ENCODE data around the gene LRIG1. TPM values are rescaled to one million over a fixed set of nuclear protein-coding genes. Genes with fewer than 3 reads are reported as not detected.

Gene LRIG1
- polyA plus RNA-seq, 3 donors = 15.3 to 105 (median 56.8) TPM

- no peak overlapping the region for H3K27ac ChIP-seq (ENCODE audit: low read depth, low read length)
Observed at GRCh38 chr3:66385066-66385465, 115.8 kb downstream of the LRIG1 start.

- H3K27ac ChIP-seq (ENCODE audit: low read depth, low read length) = no peak overlapping the region
- 93 to 96% (median 94%) methylated on average over 20 of the region's 20 CpGs for WGBS, 3 donors
Observed at GRCh38 chr3:66383998-66384745, 116.7 kb downstream of the LRIG1 start.

- H3K27ac ChIP-seq (ENCODE audit: low read depth, low read length) = no peak overlapping the region
- 94 to 98% (median 97%) methylated on average over 18 of the region's 18 CpGs for WGBS, 3 donors
Observed at GRCh38 chr3:66383023-66383422, 117.8 kb downstream of the LRIG1 start.

GRCh38 chr3:66382142-66382541, 118.7 kb downstream of the LRIG1 start:
- no peak overlapping the region for H3K27ac ChIP-seq (ENCODE audit: low read depth, low read length)
- WGBS, 3 donors = 82 to 98% (median 97%) methylated on average over 10 of the region's 10 CpGs

GRCh38 chr3:66381626-66382025, 119.2 kb downstream of the LRIG1 start:
- 47 to 93% (median 82%) methylated on average over 7 of the region's 7 CpGs for WGBS, 3 donors
- H3K27ac ChIP-seq (ENCODE audit: low read depth, low read length) = no peak overlapping the region

- WGBS, 3 donors = 93 to 95% (median 94%) methylated on average over 25 to 26 of the region's 26 CpGs
- H3K27ac ChIP-seq (ENCODE audit: low read depth, low read length) = no peak overlapping the region
Observed at GRCh38 chr3:66380200-66380932, 120.5 kb downstream of the LRIG1 start.

- 94 to 97% (median 96%) methylated on average over 9 of the region's 9 CpGs for WGBS, 3 donors
- no peak overlapping the region for H3K27ac ChIP-seq (ENCODE audit: low read depth, low read length)
Observed at GRCh38 chr3:66379565-66379964, 121.3 kb downstream of the LRIG1 start.

GRCh38 chr3:66378256-66378655, 122.6 kb downstream of the LRIG1 start:
- 68 to 87% (median 82%) methylated on average over 5 of the region's 5 CpGs for WGBS, 3 donors
- H3K27ac ChIP-seq (ENCODE audit: low read depth, low read length) = no peak overlapping the region

GRCh38 chr3:66377800-66378199, 123.0 kb downstream of the LRIG1 start:
- WGBS, 3 donors = 76 to 93% (median 90%) methylated on average over 5 of the region's 5 CpGs
- no peak overlapping the region for H3K27ac ChIP-seq (ENCODE audit: low read depth, low read length)

- no peak overlapping the region for H3K27ac ChIP-seq (ENCODE audit: low read depth, low read length)
- WGBS, 3 donors = 44 to 69% (median 57%) methylated on average over 2 of the region's 2 CpGs
Observed at GRCh38 chr3:66376568-66376967, 124.3 kb downstream of the LRIG1 start.

- WGBS, 3 donors = 51 to 87% (median 80%) methylated on average over 18 of the region's 18 CpGs
- no peak overlapping the region for H3K27ac ChIP-seq (ENCODE audit: low read depth, low read length)
Observed at GRCh38 chr3:66372681-66373350, 128.0 kb downstream of the LRIG1 start.

GRCh38 chr3:66371432-66371831, 129.4 kb downstream of the LRIG1 start:
- 50 to 90% (median 89%) methylated on average over 7 of the region's 7 CpGs for WGBS, 3 donors
- no peak overlapping the region for H3K27ac ChIP-seq (ENCODE audit: low read depth, low read length)

- WGBS, 3 donors = 43 to 90% (median 82%) methylated on average over 7 of the region's 7 CpGs
- no peak overlapping the region for H3K27ac ChIP-seq (ENCODE audit: low read depth, low read length)
Observed at GRCh38 chr3:66370179-66370578, 130.6 kb downstream of the LRIG1 start.

- no peak overlapping the region for H3K27ac ChIP-seq (ENCODE audit: low read depth, low read length)
- WGBS, 3 donors = 79 to 85% (median 81%) methylated on average over 3 of the region's 3 CpGs
Observed at GRCh38 chr3:66367979-66368378, 132.8 kb downstream of the LRIG1 start.

- no peak overlapping the region for H3K27ac ChIP-seq (ENCODE audit: low read depth, low read length)
- WGBS, 3 donors = 70 to 96% (median 96%) methylated on average over 7 of the region's 7 CpGs
Observed at GRCh38 chr3:66366747-66367146, 134.1 kb downstream of the LRIG1 start.

GRCh38 chr3:66365080-66365479, 135.7 kb downstream of the LRIG1 start:
- WGBS, 3 donors = 78 to 84% (median 81%) methylated on average over 5 of the region's 5 CpGs
- H3K27ac ChIP-seq (ENCODE audit: low read depth, low read length) = no peak overlapping the region

GRCh38 chr3:66363148-66363547, 137.7 kb downstream of the LRIG1 start:
- H3K27ac ChIP-seq (ENCODE audit: low read depth, low read length) = no peak overlapping the region
- 82 to 93% (median 91%) methylated on average over 6 of the region's 6 CpGs for WGBS, 3 donors

- WGBS, 3 donors = 72 to 91% (median 88%) methylated on average over 3 of the region's 3 CpGs
- H3K27ac ChIP-seq (ENCODE audit: low read depth, low read length) = no peak overlapping the region
Observed at GRCh38 chr3:66362541-66362941, 138.3 kb downstream of the LRIG1 start.

GRCh38 chr3:66361356-66361755, 139.5 kb downstream of the LRIG1 start:
- no peak overlapping the region for H3K27ac ChIP-seq (ENCODE audit: low read depth, low read length)
- WGBS, 3 donors = 98% methylated on average over 5 of the region's 5 CpGs
